ENCODE measurements around the gene FBXO34.
"Not testable (repeated sequence)": the region's sequence is repeated elsewhere in the genome, so short reads cannot be mapped to it uniquely, and the experiment has no call there.

FBXO34 gene

GRCh38 chr14:55274146-55274545 is 2.9 kb downstream of the FBXO34 start:
- no peak for DNase-seq

DNA sequence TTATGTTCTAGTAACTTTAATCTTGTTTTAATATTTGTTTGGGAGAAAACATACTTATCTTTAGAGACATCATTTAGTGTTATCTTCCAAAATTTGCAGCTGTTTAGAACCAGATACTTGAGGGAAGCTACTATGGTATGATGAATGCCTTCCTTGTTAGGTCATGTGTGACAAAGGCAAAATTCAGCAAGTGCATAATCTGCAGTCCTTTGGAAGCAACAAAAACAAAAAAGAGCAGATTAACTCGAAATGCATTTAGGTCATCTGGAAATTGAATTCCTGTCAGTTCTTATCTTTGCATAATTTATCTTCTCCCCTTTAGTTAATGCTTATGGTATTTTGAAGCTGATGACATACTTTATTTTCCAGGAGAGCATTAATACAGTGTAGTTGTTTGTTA is 3.5 kb downstream of the FBXO34 start:
- no peak for DNase-seq

GRCh38 chr14:55276736-55277135 is 5.5 kb downstream of the FBXO34 start:
- no peak for DNase-seq

GRCh38 chr14:55277972-55278740 is 6.9 kb downstream of the FBXO34 start:
- DNase-seq: no peak

- DNase-seq: no peak
These were observed 8.2 kb downstream of the FBXO34 start for GRCh38 chr14:55279384-55279783.

- no peak for DNase-seq
These were observed 10.2 kb downstream of the FBXO34 start for GRCh38 chr14:55281316-55281839.

- no peak for DNase-seq
These were observed 13.9 kb downstream of the FBXO34 start for GRCh38 chr14:55285048-55285652.

DNA sequence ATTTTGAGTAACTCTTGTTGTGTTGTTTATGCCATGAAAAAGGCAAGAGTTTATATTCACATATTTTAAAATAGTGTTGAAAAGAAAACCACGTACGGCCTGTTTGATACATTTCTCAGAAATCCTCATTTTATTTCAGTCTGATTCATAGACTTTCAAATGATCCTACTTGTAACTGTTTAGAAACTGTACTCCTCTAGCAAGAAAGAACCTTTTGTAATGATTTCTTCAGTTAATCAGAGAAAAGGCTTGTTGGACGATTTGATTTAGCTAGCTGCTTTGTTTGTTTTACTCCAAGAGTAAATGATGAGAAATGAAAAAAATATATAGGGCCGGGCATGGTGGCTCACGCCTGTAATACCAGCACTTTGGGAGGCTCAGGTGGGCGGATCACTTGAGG is 17.2 kb downstream of the FBXO34 start:
- DNase-seq: no peak

- DNase-seq: no peak
These were observed 20.4 kb downstream of the FBXO34 start for GRCh38 chr14:55291480-55292081.

DNA sequence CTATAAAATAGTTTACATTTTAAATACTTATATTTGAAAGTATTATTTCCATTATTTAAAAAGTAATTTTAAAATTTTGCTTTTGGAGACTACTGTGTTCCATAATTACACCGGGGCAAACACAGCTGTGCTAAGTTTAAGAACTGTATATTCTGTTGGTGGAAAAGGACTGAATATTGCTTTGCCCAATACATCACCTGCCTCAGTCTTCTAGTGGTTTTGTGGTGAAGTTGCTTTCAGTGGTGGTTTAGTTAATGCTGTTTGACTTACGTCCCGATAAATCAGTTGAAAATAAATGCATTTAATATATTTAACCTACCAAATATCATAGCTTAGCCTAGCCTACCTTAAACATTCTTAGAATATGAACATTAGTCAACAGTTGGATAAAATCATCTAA is 23.4 kb downstream of the FBXO34 start:
- no peak for DNase-seq

- DNase-seq: no peak
These were observed 26.6 kb downstream of the FBXO34 start for GRCh38 chr14:55297611-55298499.

GRCh38 chr14:55298500-55298822 is 27.2 kb downstream of the FBXO34 start:
- no peak for DNase-seq

DNA sequence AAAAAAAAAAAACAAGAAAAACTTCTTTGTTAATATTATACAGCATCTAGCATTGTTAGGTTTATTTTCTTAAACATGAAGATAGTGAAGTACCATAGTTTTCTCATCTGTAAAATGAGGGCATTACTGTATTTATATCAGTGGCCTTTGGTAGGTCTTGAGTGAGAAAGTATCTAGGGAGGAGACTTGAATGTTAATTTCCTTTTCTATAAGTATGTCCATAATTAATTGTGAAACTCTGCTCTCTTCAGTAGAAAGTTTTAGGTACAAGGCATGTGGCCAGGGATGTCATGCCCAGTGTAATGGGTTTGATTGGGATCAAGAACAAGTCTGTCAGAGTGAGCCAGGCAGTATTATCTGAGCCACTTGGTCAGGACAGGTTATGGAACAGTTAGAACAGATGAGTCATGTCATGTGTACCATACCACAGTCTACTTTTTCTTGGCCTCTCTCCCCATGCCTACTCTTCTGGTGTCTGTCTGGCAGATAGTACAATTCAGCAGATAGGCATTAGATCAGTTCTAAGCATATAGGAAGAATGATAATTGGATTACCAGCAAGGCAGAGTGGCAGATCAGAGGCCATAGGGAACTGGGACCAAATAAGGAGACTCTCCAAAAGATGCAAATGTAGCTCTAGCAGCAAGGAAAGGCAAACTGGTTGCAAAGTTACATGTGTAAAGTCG is 30.4 kb downstream of the FBXO34 start:
- DNase-seq: no peak

- DNase-seq: no peak
These were observed 31.3 kb downstream of the FBXO34 start for GRCh38 chr14:55302367-55303124.

DNA sequence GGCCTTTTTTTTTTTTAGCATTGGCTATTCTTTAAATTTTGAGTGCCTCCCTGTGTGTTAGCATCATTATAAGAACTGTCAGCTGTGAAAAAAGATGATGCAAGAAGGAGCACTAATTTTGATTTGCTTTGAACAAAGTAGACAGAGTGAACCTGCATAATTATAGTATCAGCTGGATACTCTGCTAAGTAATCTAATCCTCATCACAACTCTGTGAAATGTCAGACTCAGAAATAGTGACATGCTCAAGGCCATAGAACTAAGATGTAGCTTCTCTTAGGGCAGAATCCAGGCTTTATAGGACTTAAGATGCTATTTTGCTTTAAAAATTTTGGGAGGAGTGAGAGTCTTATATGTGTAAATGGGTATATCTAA is 31.9 kb downstream of the FBXO34 start:
- DNase-seq: no peak

DNA sequence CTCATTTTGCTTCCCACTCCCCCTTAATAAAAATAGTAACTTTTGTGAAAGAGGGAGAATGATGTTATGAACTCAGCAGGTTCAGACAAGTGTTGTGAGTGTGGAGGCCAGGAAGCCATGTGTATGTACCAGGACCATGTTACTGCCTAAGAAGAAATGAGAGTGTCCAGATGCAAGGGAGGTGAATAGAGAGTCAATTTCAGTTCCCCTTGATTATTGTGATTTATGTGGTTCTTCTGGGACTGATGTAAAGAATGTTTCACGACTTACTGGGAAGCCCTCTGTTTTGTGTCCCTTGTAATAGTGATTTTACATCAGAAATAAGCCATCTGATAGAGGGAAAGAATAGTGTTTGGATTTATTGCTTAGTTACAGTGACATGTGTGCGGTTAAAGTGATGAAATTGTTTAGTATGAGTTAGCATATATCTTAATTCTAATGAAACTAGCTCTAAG is 32.5 kb downstream of the FBXO34 start:
- DNase-seq: no peak

DNA sequence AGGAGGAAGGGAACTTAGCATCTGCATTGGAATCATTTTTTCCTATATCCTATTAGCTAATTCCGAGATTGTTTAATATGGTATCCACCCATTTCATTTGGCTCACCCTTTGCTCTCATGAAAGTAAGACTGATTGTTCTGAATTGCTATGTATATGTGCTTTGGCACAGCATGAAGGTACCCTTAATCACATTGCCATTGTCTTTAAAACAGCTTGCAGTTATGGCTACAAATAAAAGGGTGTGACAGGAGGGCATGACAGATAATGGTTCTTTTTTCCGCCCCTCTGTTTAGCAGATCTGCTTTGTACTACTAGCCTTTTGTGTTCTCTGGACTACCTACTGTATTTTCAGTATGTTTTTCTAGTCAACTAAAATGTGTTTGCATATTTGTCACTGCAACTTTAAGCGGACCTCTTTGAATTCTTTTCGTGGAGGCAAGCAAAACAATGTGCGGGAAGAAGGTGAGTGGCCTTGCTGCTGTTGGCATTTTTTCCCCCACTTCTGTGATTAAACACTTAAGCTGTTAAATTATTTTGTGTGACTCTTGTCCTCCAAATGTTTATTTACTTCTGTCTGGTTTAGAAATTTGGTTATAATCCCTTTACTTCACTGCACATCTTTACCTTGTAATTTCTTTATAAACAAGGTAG is 35.8 kb downstream of the FBXO34 start:
- DNase-seq: no peak

GRCh38 chr14:55309154-55309553 is 37.9 kb downstream of the FBXO34 start:
- no peak for DNase-seq

- no peak for DNase-seq
These were observed 38.6 kb downstream of the FBXO34 start for GRCh38 chr14:55309761-55310365.

- DNase-seq: not testable (repeated sequence)
These were observed 41.3 kb downstream of the FBXO34 start for GRCh38 chr14:55312379-55313030.

All from activated T-cell treated with anti-CD3 and anti-CD28 coated beads, Interleukin-2, amount 50 U/mL, for 48 hours (primary cell).